HG02943 (cell line): ENCODE data around the gene TOB1.

ENCODE experiments used
- ATAC-seq: cut with Tn5 transposase; IDR thresholded peaks from one replicate; pipeline ENCODE4 v1.9.1; 2021; ENCODE audit warnings: mild to moderate bottlenecking, low read depth, moderate library complexity; ENCODE audit not compliant: unreplicated experiment

Gene TOB1

DNA sequence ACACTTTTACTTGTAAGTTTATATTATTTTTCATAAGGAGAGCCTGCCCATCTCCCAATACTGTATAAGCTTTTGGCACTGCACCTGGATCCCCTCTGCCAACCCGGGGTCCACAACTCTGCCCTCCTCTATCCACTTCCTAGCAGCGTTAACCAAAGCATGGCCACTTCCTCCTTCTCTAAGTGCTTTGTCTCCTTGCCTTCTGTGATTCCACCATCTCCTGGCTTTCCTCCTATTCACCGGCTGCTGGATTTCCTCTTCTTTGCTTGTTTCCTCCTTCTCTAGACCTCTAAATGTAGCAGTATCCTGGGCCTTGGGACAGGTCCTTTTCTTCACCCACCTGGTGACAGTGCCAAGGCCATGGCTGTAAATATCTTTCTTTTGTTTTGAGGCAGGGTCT lies 50.8 kb downstream of the TOB1 start:
- ATAC-seq, result no peak

DNA sequence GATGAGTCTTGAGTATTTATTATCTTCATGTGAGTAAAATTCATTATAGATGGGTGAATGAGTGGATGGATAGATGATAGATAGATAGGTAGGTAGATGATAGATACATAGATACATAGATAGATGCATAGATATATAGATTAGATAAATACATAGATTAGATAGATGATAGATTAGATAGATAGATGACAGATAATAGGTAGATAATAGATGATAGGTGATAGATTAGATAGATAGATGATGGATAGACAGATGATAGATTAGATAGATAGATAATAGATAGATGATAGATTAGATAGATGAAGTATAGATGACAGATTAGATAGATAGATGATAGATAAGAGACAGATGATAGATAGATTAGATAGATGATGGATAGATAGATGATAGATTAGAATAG lies 52.6 kb downstream of the TOB1 start:
- no peak for ATAC-seq
